Nephron (organoid): ENCODE data around the gene GHRH.

Experiments
- H3K27ac Mint-ChIP-seq, 3 experiments: 2 replicates each; pipeline ENCODE4 v1.8.0; 2020; ENCODE audit warnings: mixed read lengths in 3 of 3, mild to moderate bottlenecking in 2 of 3, moderate library complexity in 1 of 3
- H3K27me3 Mint-ChIP-seq: 2 replicates; pipeline ENCODE4 v1.8.0; 2021; ENCODE audit warnings: low read depth, mild to moderate bottlenecking, moderate library complexity, mixed read lengths
- H3K36me3 Mint-ChIP-seq: 2 replicates; pipeline ENCODE4 v1.8.0; 2020; ENCODE audit warnings: low read depth, mixed read lengths
- H3K4me1 Mint-ChIP-seq: 2 replicates; pipeline ENCODE4 v1.8.0; 2020; ENCODE audit warnings: mixed read lengths
- H3K4me3 Mint-ChIP-seq, 3 experiments: 2 replicates each; pipeline ENCODE4 v1.8.0; 2020; ENCODE audit warnings: mild to moderate bottlenecking in 3 of 3, mixed read lengths in 3 of 3, moderate library complexity in 2 of 3
- H3K9me3 Mint-ChIP-seq: 2 replicates; pipeline ENCODE4 v1.8.0; 2020; ENCODE audit warnings: mixed read lengths
- TF ChIP-seq, protein P1 (sequence below), 3 experiments: fragments of 200-600 bp; sonication (generic); IDR thresholded peaks; one replicate each; pipeline ENCODE4 v1.5.0; 2021; ENCODE audit warnings: antibody characterized with exemption in 3 of 3; ENCODE audit not compliant: unreplicated experiment in 3 of 3

GHRH gene

DNA sequence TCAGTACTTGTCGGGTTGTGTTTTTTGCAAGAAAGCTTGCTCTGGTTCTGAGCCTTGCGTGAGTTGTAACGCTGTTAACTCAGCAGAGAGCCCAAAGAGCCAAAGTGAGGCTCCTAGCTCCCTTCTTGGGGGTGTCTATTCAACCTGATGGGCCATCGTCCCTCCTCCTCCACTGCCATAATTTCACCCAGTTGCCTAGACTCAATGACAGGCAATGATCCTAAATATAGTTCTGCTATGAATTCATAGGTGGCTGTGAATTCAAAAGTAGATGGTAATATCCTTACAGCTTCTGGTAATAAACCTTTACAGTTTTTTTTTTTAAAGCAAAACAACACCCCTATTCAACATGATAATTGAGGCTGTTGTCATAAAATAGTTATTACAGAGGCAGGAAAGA, 39.5 kb downstream of the GHRH start:
- Mint-ChIP-seq H3K9me3 (no peaks in the 10 kb centered on the region), H3K27ac (no peak overlapping the region), H3K4me3 (no peak overlapping the region), H3K27me3 (no peaks in the 10 kb centered on the region), H3K36me3 (peaks cover 56% of the 10 kb centered on the region), H3K4me1 (peaks cover 25% of the 10 kb centered on the region)
- TF ChIP-seq, protein P1, sequence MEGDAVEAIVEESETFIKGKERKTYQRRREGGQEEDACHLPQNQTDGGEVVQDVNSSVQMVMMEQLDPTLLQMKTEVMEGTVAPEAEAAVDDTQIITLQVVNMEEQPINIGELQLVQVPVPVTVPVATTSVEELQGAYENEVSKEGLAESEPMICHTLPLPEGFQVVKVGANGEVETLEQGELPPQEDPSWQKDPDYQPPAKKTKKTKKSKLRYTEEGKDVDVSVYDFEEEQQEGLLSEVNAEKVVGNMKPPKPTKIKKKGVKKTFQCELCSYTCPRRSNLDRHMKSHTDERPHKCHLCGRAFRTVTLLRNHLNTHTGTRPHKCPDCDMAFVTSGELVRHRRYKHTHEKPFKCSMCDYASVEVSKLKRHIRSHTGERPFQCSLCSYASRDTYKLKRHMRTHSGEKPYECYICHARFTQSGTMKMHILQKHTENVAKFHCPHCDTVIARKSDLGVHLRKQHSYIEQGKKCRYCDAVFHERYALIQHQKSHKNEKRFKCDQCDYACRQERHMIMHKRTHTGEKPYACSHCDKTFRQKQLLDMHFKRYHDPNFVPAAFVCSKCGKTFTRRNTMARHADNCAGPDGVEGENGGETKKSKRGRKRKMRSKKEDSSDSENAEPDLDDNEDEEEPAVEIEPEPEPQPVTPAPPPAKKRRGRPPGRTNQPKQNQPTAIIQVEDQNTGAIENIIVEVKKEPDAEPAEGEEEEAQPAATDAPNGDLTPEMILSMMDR (IDR thresholded peaks at IDR 0.05; ENCODE audit: unreplicated experiment in 3 of 3): no peak

DNA sequence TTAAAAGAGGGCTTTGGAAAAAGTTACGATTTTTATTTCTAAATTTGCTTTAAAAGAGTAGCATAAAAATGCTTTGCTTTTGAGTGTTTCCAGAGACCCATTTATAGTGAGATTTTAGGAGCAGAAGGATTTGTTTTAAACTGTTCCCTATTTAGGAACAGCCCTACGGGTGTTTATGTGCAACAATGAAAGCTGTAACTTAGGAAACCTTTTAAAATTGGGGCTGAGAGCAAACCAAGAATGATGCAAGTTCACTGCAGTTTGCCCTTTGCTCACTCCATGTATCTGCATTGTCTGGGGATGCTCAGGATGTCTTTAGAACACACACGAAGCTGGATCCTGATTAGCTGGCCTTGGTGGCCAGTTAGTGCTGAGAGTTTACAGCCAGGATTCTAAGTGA, 40.9 kb downstream of the GHRH start:
- Mint-ChIP-seq H3K4me1 (peaks cover 21% of the 10 kb centered on the region), H3K27ac (no peak overlapping the region), H3K36me3 (peaks cover 54% of the 10 kb centered on the region), H3K4me3 (no peak overlapping the region), H3K9me3 (no peaks in the 10 kb centered on the region), H3K27me3 (no peaks in the 10 kb centered on the region)
- TF ChIP-seq, protein P1 (IDR thresholded peaks at IDR 0.05; ENCODE audit: unreplicated experiment in 3 of 3): no peak

DNA sequence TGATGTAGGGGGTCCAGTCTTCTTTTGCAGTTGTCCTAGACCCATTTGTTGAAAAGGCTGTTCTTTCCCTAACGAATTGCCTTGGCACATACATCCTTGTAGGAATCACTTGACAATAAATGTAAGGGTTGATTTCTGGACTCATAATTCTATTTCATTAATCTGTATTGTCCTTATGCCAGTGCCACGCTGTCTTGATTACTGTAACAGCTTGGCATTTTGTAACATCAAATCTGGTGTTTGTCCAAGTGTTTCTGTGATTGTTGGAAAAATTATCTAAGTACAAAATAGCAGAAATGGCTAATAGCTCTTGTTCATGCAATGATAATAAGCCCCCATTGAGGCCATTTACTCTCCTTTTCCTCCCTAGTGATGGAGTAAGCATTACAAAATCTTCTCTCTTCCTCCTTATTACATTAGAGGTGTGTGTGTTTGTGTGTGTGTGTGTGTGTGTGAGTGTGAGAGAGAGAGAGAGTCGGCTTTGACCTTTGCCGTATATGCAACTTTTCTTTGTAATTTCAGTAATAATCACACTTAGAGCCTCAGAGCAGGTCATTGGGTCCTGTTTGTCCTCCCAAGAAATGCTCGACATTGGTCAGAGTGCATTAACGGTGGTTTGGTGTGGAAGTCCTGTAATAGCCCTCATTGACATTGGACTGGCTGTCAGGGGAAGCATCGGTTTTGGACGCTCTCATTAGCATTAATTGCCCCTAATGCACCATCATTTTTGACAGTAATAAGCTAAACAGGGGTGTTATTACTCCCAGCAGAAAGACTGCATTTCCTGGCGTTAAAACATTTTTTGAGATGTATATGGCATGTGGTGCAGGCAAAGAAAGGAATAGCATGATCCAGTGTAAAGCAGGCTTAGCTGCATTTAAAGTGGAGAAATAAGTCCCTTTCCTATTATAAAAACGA, 41.6 kb downstream of the GHRH start:
- H3K9me3 Mint-ChIP-seq: no peaks in the 10 kb centered on the region
- peaks cover 49% of the 10 kb centered on the region for H3K36me3 Mint-ChIP-seq
- TF ChIP-seq, protein P1 (IDR thresholded peaks at IDR 0.05; ENCODE audit: unreplicated experiment in 3 of 3): no peak
- H3K27me3 Mint-ChIP-seq: no peaks in the 10 kb centered on the region
- no peak overlapping the region for H3K4me3 Mint-ChIP-seq
- H3K4me1 Mint-ChIP-seq: peaks cover 16% of the 10 kb centered on the region
- no peak overlapping the region for H3K27ac Mint-ChIP-seq

DNA sequence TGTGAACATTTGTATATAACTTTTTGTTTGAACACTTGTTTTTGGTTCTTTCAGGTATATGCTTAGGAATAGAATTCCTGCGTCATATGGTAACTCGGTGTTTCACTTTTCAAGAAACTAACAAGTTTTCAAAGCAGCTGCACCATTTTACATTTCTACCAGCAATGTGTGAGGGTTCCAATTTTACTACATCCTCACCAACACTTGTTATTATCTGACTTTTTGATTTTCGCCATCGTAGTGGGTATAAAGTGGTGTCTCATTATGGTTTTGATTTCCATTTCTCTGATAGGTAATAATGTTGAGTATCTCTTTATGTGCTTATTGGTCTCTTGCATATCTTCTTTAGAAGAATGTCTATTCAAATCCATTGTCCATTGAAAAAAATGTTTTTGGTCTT, 42.6 kb downstream of the GHRH start:
- no peak overlapping the region for H3K27ac Mint-ChIP-seq
- H3K4me1 Mint-ChIP-seq: peaks cover 7% of the 10 kb centered on the region
- H3K4me3 Mint-ChIP-seq: no peak overlapping the region
- H3K27me3 Mint-ChIP-seq: no peaks in the 10 kb centered on the region
- no peaks in the 10 kb centered on the region for H3K9me3 Mint-ChIP-seq
- TF ChIP-seq, protein P1 (IDR thresholded peaks at IDR 0.05; ENCODE audit: unreplicated experiment in 3 of 3): no peak
- H3K36me3 Mint-ChIP-seq: peaks cover 50% of the 10 kb centered on the region

DNA sequence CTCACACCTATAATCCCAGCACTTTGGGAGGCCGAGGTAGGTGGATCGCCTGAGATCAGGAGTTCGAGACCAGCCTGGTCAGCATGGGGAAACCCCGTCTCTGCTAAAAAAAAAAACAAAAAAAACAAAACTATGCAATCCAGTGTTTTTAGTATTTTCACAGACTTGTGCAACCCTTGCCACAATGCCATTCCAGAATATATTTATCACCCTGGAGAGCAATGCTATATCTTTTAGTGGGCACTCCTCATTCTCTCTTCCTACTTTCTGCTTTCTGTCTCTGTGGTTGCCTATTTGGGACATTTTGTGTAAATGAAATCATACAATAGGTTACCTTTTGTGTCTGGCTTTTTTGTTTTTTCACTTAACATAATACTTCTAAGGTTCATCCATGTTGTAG, 43.2 kb downstream of the GHRH start:
- H3K36me3 Mint-ChIP-seq: peaks cover 50% of the 10 kb centered on the region
- no peak overlapping the region for H3K4me3 Mint-ChIP-seq
- no peak overlapping the region for H3K27ac Mint-ChIP-seq
- H3K9me3 Mint-ChIP-seq: no peaks in the 10 kb centered on the region
- peaks cover 7% of the 10 kb centered on the region for H3K4me1 Mint-ChIP-seq
- TF ChIP-seq, protein P1 (IDR thresholded peaks at IDR 0.05; ENCODE audit: unreplicated experiment in 3 of 3): no peak
- no peaks in the 10 kb centered on the region for H3K27me3 Mint-ChIP-seq
